Vagina (tissue), 2 donors: ENCODE data around the gene LRRC27. TPM values are rescaled to one million over a fixed set of nuclear protein-coding genes. Genes with fewer than 3 reads are reported as not detected.
"Not testable (repeated sequence)": the region's sequence is repeated elsewhere in the genome, so short reads cannot be mapped to it uniquely, and the experiment has no call there.

Experiments
- DNase-seq, 2 donors: peaks; one replicate each; pipeline ENCODE4 v3.0.0-alpha.2; 2017; ENCODE audit errors: extremely low spot score in 2 of 2
- H3K27ac ChIP-seq: fragments of 200-600 bp; sonication (generic); one replicate; pipeline ENCODE4 v1.5.1; 2019
- H3K27me3 ChIP-seq: fragments of 200-600 bp; sonication (generic); one replicate; pipeline ENCODE4 v1.5.1; 2019
- H3K36me3 ChIP-seq, 2 donors: fragments of 200-600 bp; sonication (generic); one replicate each; pipeline ENCODE4 v1.5.1; 2017 to 2019
- H3K4me1 ChIP-seq: fragments of 200-600 bp; sonication (generic); one replicate; pipeline ENCODE4 v1.5.1; 2019
- H3K4me3 ChIP-seq, 2 donors: fragments of 200-600 bp; sonication (generic); 1 replicate in 1 of 2; 2 replicates in 1 of 2; pipeline ENCODE4 v1.5.1; 2016 to 2019
- H3K9me3 ChIP-seq: fragments of 200-600 bp; sonication (generic); one replicate; pipeline ENCODE4 v1.5.1; 2019
- CTCF ChIP-seq, 3 experiments: fragments of 450-650 bp in 2 of 3; fragments of 200-600 bp in 1 of 3; sonication (generic) in 1 of 3; IDR thresholded peaks; one replicate each; pipeline ENCODE4 v1.5.1; 2017 to 2019; ENCODE audit warnings: antibody characterized with exemption in 3 of 3, mild to moderate bottlenecking in 2 of 3, moderate library complexity in 2 of 3
- POLR2A ChIP-seq, 2 donors: fragments of 450-650 bp; IDR thresholded peaks; one replicate each; pipeline ENCODE4 v1.6.1; 2017; ENCODE audit warnings: antibody characterized with exemption in 2 of 2, mild to moderate bottlenecking in 2 of 2, moderate library complexity in 2 of 2
- POLR2AphosphoS5 ChIP-seq, 2 donors: sonication (generic); formaldehyde crosslinking; IDR thresholded peaks; one replicate each; pipeline ENCODE4 v1.9.0; 2017; ENCODE audit warnings: antibody characterized with exemption in 2 of 2, mild to moderate bottlenecking in 2 of 2, low read depth in 1 of 2; ENCODE audit not compliant: insufficient read depth in 1 of 2
- intact Hi-C: fragments of 100-400 bp; cut with DNase I; formaldehyde crosslinking; loops from one replicate; pipeline ENCODE4 v1.15.1; 2023
- total RNA-seq: library from RNA; depleted of rRNA; stranded (reverse); fragments of >200 nt; gene quantifications from one replicate; pipeline ENCODE4 v1.2.3, GENCODE V29; 2016

The LRRC27 gene
- total RNA-seq, 1 donor from 2014 or later: 4.9 TPM

- intact Hi-C loops: no loop called here
- DNase-seq: no peak
- no peak overlapping the region for H3K4me3 ChIP-seq
- no peaks in the 10 kb centered on the region for H3K27me3 ChIP-seq
- H3K9me3 ChIP-seq: no peaks in the 10 kb centered on the region
- H3K4me1 ChIP-seq: peaks cover 6% of the 10 kb centered on the region
- H3K36me3 ChIP-seq: no peaks in the 10 kb centered on the region
- no peak for TF ChIP-seq CTCF (IDR thresholded peaks at IDR 0.05)
- no peak overlapping the region for H3K27ac ChIP-seq
These were observed 18.1 kb upstream of the LRRC27 start for GRCh38 chr10:132313865-132314264.

GRCh38 chr10:132314336-132314735 lies 17.7 kb upstream of the LRRC27 start:
- H3K36me3 ChIP-seq: no peaks in the 10 kb centered on the region
- no peak for TF ChIP-seq CTCF (IDR thresholded peaks at IDR 0.05)
- TF ChIP-seq POLR2A (IDR thresholded peaks at IDR 0.05): no peak
- TF ChIP-seq POLR2AphosphoS5 (IDR thresholded peaks at IDR 0.05; ENCODE audit: insufficient read depth in 1 of 2, low read depth in 1 of 2): no peak
- intact Hi-C loops: no loop called here

GRCh38 chr10:132314881-132315280 lies 17.1 kb upstream of the LRRC27 start:
- intact Hi-C loops, H3K27me3 ChIP-seq, H3K4me3 ChIP-seq, H3K36me3 ChIP-seq, DNase-seq, H3K4me1 ChIP-seq, H3K27ac ChIP-seq, H3K9me3 ChIP-seq: not testable (repeated sequence)

More at GRCh38 chr10:132314336-132314735, 17.7 kb upstream of the LRRC27 start:
- Histone ChIP-seq H3K27me3 (no peaks in the 10 kb centered on the region), H3K4me1 (peaks cover 1% of the 10 kb centered on the region), H3K4me3 (no peak overlapping the region), H3K9me3 (no peaks in the 10 kb centered on the region), H3K27ac (no peak overlapping the region)
- no peak for DNase-seq

GRCh38 chr10:132316133-132316532 lies 15.9 kb upstream of the LRRC27 start:
- Histone ChIP-seq H3K27ac (no peak overlapping the region), H3K9me3 (no peaks in the 10 kb centered on the region), H3K4me1 (peaks cover 12% of the 10 kb centered on the region), H3K36me3 (no peaks in the 10 kb centered on the region), H3K27me3 (no peaks in the 10 kb centered on the region), H3K4me3 (no peak overlapping the region)
- TF ChIP-seq POLR2A (IDR thresholded peaks at IDR 0.05) (no peak), CTCF (IDR thresholded peaks at IDR 0.05) (no peak), POLR2AphosphoS5 (IDR thresholded peaks at IDR 0.05; ENCODE audit: insufficient read depth in 1 of 2, low read depth in 1 of 2) (no peak)
- intact Hi-C loops: no loop called here
- no peak for DNase-seq

- intact Hi-C loops, H3K36me3 ChIP-seq, H3K9me3 ChIP-seq, H3K27ac ChIP-seq, H3K4me3 ChIP-seq, DNase-seq, H3K27me3 ChIP-seq: not testable (repeated sequence)
- H3K4me1 ChIP-seq: peaks cover 12% of the 10 kb centered on the region
These were observed 14.5 kb upstream of the LRRC27 start for GRCh38 chr10:132317477-132317876.

- Histone ChIP-seq H3K4me3 (no peak overlapping the region), H3K9me3 (no peaks in the 10 kb centered on the region), H3K36me3 (no peaks in the 10 kb centered on the region), H3K4me1 (peaks cover 12% of the 10 kb centered on the region), H3K27me3 (no peaks in the 10 kb centered on the region), H3K27ac (peak overlapping the region; percentile 36)
- TF ChIP-seq POLR2AphosphoS5 (IDR thresholded peaks at IDR 0.05; ENCODE audit: insufficient read depth in 1 of 2, low read depth in 1 of 2) (peak; percentile 24 to 47), POLR2A (IDR thresholded peaks at IDR 0.05) (no peak), CTCF (IDR thresholded peaks at IDR 0.05) (no peak)
- DNase-seq: no peak
- intact Hi-C loops: no loop called here
These were observed 11.9 kb upstream of the LRRC27 start for GRCh38 chr10:132319853-132320653.
